ENCODE data around the gene NR1D2. TPM values are rescaled to one million over a fixed set of nuclear protein-coding genes. Genes with fewer than 3 reads are reported as not detected.

The NR1D2 gene
- total and polyA plus RNA-seq, 2 donors (not counting 1 experiment from before 2014, with no cell fraction given): 9.9 to 58.2 TPM

DNA sequence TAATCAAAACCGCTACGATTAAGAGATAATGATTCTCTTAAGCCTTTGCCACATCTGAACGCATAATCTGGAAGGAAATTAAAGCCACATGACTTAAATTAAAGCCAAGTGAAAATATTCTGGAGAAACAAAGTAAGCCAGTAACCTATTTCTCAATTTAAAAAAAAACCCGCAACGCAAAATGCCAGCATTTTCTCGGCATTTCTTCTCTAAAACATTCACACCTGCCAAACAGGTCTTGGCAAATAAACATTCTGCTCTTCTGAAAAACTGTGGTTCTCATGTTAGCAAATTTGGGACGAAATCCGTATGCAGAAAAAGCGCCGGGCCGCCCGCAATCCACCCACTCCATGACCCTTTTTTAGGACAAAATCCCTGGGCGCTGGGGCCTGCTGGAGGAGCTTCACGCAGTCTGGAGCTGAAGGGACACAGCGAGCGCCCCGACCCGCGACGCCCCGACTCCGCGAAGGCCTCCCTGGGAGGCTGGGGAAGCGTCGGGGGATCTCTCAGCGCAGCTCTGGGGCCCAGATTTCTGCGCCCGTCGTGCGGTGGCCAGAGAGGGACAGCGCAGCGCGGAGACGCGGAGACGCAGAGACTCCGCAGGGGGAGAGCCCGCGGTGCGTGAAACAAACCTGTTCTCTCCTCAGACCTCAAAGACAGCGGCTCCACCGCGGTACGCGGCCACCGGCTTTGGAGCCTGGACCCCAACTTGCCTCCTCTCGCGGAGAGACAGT is 28.8 kb upstream of the NR1D2 start:
- H3K4me3 ChIP-seq (ENCODE audit: control extremely low read depth in 1 of 5, extremely low read depth in 1 of 5, insufficient read depth in 1 of 5, low read depth in 2 of 5, low read length in 4 of 5): peak overlapping the region; percentile 83 to 99 (median 99)
- ChIA-PET POLR2A (interaction anchor here (0.6 to 2.3 kb wide), 12 partner anchors 9 to 714 kb away, joined by 3 to 35 read pairs (median 3); partner anchors contain the start of gene NR1D2), CTCF (interaction anchor here (0.6 to 2.5 kb wide), 8 partner anchors 17 to 82 kb away, joined by 3 to 11 read pairs (median 3); no protein-coding TSS in a partner anchor)
- ATAC-seq (ENCODE audit: low read depth): peak; percentile 32
- no peaks in the 10 kb centered on the region for H3K9me3 Mint-ChIP-seq (ENCODE audit: insufficient read depth)
- peaks cover 51% of the 10 kb centered on the region for H3K4me1 Mint-ChIP-seq
- DNase-seq: no peak
- intact Hi-C loops (cut with micrococcal nuclease): loop anchor here (1.0 to 10.0 kb wide), 5 partner anchors 28 to 1748 kb away; partner anchors contain the start of genes TOP2B and UBE2E2
- TF ChIP-seq, protein P1, sequence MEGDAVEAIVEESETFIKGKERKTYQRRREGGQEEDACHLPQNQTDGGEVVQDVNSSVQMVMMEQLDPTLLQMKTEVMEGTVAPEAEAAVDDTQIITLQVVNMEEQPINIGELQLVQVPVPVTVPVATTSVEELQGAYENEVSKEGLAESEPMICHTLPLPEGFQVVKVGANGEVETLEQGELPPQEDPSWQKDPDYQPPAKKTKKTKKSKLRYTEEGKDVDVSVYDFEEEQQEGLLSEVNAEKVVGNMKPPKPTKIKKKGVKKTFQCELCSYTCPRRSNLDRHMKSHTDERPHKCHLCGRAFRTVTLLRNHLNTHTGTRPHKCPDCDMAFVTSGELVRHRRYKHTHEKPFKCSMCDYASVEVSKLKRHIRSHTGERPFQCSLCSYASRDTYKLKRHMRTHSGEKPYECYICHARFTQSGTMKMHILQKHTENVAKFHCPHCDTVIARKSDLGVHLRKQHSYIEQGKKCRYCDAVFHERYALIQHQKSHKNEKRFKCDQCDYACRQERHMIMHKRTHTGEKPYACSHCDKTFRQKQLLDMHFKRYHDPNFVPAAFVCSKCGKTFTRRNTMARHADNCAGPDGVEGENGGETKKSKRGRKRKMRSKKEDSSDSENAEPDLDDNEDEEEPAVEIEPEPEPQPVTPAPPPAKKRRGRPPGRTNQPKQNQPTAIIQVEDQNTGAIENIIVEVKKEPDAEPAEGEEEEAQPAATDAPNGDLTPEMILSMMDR (IDR thresholded peaks at IDR 0.05): no peak
- TF ChIP-seq EZH2 (IDR thresholded peaks at IDR 0.05; ENCODE audit: borderline replicate concordance, insufficient read depth, low read depth, low read length, poor library complexity, severe bottlenecking): no peak
- H3K4me2 ChIP-seq (replicated peaks; ENCODE audit: low read depth, low read length, poor library complexity, severe bottlenecking): peak overlapping the region; percentile 92
- H3K27me3 Mint-ChIP-seq: peaks cover 4% of the 10 kb centered on the region
- H3K36me3 ChIP-seq (replicated peaks in 1 of 2; ENCODE audit: control extremely low read depth in 1 of 2, control insufficient read depth in 1 of 2, extremely low read depth in 1 of 2, insufficient read depth in 2 of 2, low read length in 1 of 2): peaks cover 5 to 37% of the 10 kb centered on the region in 2 experiments
- H3K27ac Mint-ChIP-seq: peak overlapping the region; percentile 99
- peak overlapping the region; percentile 85 to 94 for H3K27ac ChIP-seq (ENCODE audit: low read length in 2 of 2)
- peaks cover 42% of the 10 kb centered on the region for H3K79me2 ChIP-seq (ENCODE audit: control insufficient read depth, insufficient read depth, low read length)
- under 1% methylated on average over 45 of the region's 48 CpGs for WGBS (ENCODE audit: insufficient coverage)
- H3K9me3 ChIP-seq (ENCODE audit: control extremely low read depth in 1 of 3, control insufficient read depth in 2 of 3, insufficient read depth in 1 of 3, low read length in 2 of 3): no peaks in the 10 kb centered on the region
- no peaks in the 10 kb centered on the region for H3K27me3 ChIP-seq (replicated peaks in 1 of 4; ENCODE audit: control extremely low read depth in 1 of 4, control insufficient read depth in 3 of 4, insufficient read depth in 4 of 4, low read length in 3 of 4)
- H2AFZ ChIP-seq (ENCODE audit: insufficient read depth, low read depth, low read length, poor library complexity, severe bottlenecking): peak overlapping the region; percentile 93
- peaks cover 33 to 35% of the 10 kb centered on the region in 2 donors for H3K4me1 ChIP-seq (ENCODE audit: control insufficient read depth in 2 of 2, insufficient read depth in 2 of 2, low read length in 2 of 2)
- H3K4me3 Mint-ChIP-seq: peak overlapping the region; percentile 99
- peak overlapping the region; percentile 93 for H3K9ac ChIP-seq (ENCODE audit: low read length)
- peaks cover 39% of the 10 kb centered on the region for H4K20me1 ChIP-seq (ENCODE audit: control insufficient read depth, insufficient read depth, low read length, poor library complexity, severe bottlenecking)
